ENCODE results near the gene CCDC87.

CCDC87 gene

GRCh38 chr11:66626926-66627325 is 34.1 kb upstream of the CCDC87 start:
- POLR2A ChIA-PET, result no interaction called here

GRCh38 chr11:66626382-66626781 is 33.5 kb upstream of the CCDC87 start:
- ChIA-PET CTCF (interaction anchor here (0.7 to 7.2 kb wide), 3 partner anchors 12 to 47 kb away, joined by 3 to 52 read pairs (median 3); partner anchors contain the start of genes CCDC87 and RBM4), POLR2A (interaction anchor here (0.6 kb wide), 1 partner anchor 295 kb away, joined by 3 read pairs; no protein-coding TSS in a partner anchor)
- WGBS (ENCODE audit: insufficient coverage), result 97% methylated on average over 22 of the region's 25 CpGs
- H3K27ac ChIP-seq (ENCODE audit: insufficient read depth in 1 of 2, low read depth in 1 of 2, low read length in 2 of 2, poor library complexity in 1 of 2, severe bottlenecking in 2 of 2), result no peak overlapping the region
- peaks cover 0 to 11% (median 6%) of the 10 kb centered on the region in 4 experiments for H3K4me1 ChIP-seq (ENCODE audit: control extremely low read depth in 1 of 4, control insufficient read depth in 4 of 4, insufficient read depth in 4 of 4, low read length in 3 of 4)
- no peaks in the 10 kb centered on the region for H3K27me3 ChIP-seq (replicated peaks in 2 of 5; ENCODE audit: control insufficient read depth in 4 of 5, insufficient read depth in 5 of 5, low read length in 4 of 5)
- no peak overlapping the region for H3K4me3 ChIP-seq (ENCODE audit: control insufficient read depth in 1 of 7, extremely low read depth in 1 of 7, insufficient read depth in 4 of 7, low read depth in 2 of 7, low read length in 6 of 7)
- H3K9me3 ChIP-seq (ENCODE audit: control extremely low read depth in 1 of 5, control insufficient read depth in 4 of 5, insufficient read depth in 2 of 5, low read depth in 1 of 5, low read length in 4 of 5), result no peaks in the 10 kb centered on the region
- H3K36me3 ChIP-seq (ENCODE audit: control insufficient read depth in 4 of 4, insufficient read depth in 4 of 4, low read length in 3 of 4), result peaks cover 24 to 92% (median 74%) of the 10 kb centered on the region in 4 experiments
- DNase-seq, result no peak

More at GRCh38 chr11:66626926-66627325, 34.1 kb upstream of the CCDC87 start:
- 98% methylated on average over 7 of the region's 7 CpGs for WGBS (ENCODE audit: insufficient coverage)
- Histone ChIP-seq H3K27ac (ENCODE audit: insufficient read depth in 1 of 2, low read depth in 1 of 2, low read length in 2 of 2, poor library complexity in 1 of 2, severe bottlenecking in 2 of 2) (no peak overlapping the region), H3K9me3 (ENCODE audit: control extremely low read depth in 1 of 5, control insufficient read depth in 4 of 5, insufficient read depth in 2 of 5, low read depth in 1 of 5, low read length in 4 of 5) (no peaks in the 10 kb centered on the region), H3K27me3 (replicated peaks in 2 of 5; ENCODE audit: control insufficient read depth in 4 of 5, insufficient read depth in 5 of 5, low read length in 4 of 5) (no peaks in the 10 kb centered on the region), H3K36me3 (ENCODE audit: control insufficient read depth in 4 of 4, insufficient read depth in 4 of 4, low read length in 3 of 4) (peaks cover 24 to 90% (median 72%) of the 10 kb centered on the region in 4 experiments), H3K4me1 (ENCODE audit: control extremely low read depth in 1 of 4, control insufficient read depth in 4 of 4, insufficient read depth in 4 of 4, low read length in 3 of 4) (peaks cover 0 to 11% (median 6%) of the 10 kb centered on the region in 4 experiments), H3K4me3 (ENCODE audit: control insufficient read depth in 1 of 7, extremely low read depth in 1 of 7, insufficient read depth in 4 of 7, low read depth in 2 of 7, low read length in 6 of 7) (no peak overlapping the region)
- DNase-seq, result no peak
- CTCF ChIA-PET, result interaction anchor here (0.7 to 7.2 kb wide), 4 partner anchors 11 to 49 kb away, joined by 3 to 52 read pairs (median 3); partner anchors contain the start of genes CCDC87 and RBM4

GRCh38 chr11:66625752-66626149 is 32.9 kb upstream of the CCDC87 start:
- Histone ChIP-seq H3K4me3 (ENCODE audit: control insufficient read depth in 1 of 7, extremely low read depth in 1 of 7, insufficient read depth in 4 of 7, low read depth in 2 of 7, low read length in 6 of 7) (no peak overlapping the region), H3K36me3 (ENCODE audit: control insufficient read depth in 4 of 4, insufficient read depth in 4 of 4, low read length in 3 of 4) (peaks cover 24 to 97% (median 77%) of the 10 kb centered on the region in 4 experiments), H3K9me3 (ENCODE audit: control extremely low read depth in 1 of 5, control insufficient read depth in 4 of 5, insufficient read depth in 2 of 5, low read depth in 1 of 5, low read length in 4 of 5) (no peaks in the 10 kb centered on the region), H3K27ac (ENCODE audit: insufficient read depth in 1 of 2, low read depth in 1 of 2, low read length in 2 of 2, poor library complexity in 1 of 2, severe bottlenecking in 2 of 2) (no peak overlapping the region), H3K4me1 (ENCODE audit: control extremely low read depth in 1 of 4, control insufficient read depth in 4 of 4, insufficient read depth in 4 of 4, low read length in 3 of 4) (peaks cover 0 to 15% (median 8%) of the 10 kb centered on the region in 4 experiments), H3K27me3 (replicated peaks in 2 of 5; ENCODE audit: control insufficient read depth in 4 of 5, insufficient read depth in 5 of 5, low read length in 4 of 5) (no peaks in the 10 kb centered on the region)
- ChIA-PET POLR2A (interaction anchor here (0.6 to 1.6 kb wide), 2 partner anchors 12 to 295 kb away, joined by 3 to 6 read pairs; partner anchors contain the start of gene RBM4), CTCF (interaction anchor here (1.5 to 7.2 kb wide), 2 partner anchors 12 to 46 kb away, joined by 3 to 52 read pairs; partner anchors contain the start of gene RBM4)
- DNase-seq, result no peak
- WGBS (ENCODE audit: insufficient coverage), result 100% methylated on average over 1 of the region's 9 CpGs

- no peaks in the 10 kb centered on the region for H3K27me3 ChIP-seq (replicated peaks in 2 of 5; ENCODE audit: control insufficient read depth in 4 of 5, insufficient read depth in 5 of 5, low read length in 4 of 5)
- DNase-seq, result no peak
- no peaks in the 10 kb centered on the region for H3K9me3 ChIP-seq (ENCODE audit: control extremely low read depth in 1 of 5, control insufficient read depth in 4 of 5, insufficient read depth in 2 of 5, low read depth in 1 of 5, low read length in 4 of 5)
- no peak overlapping the region for H3K27ac ChIP-seq (ENCODE audit: insufficient read depth in 1 of 2, low read depth in 1 of 2, low read length in 2 of 2, poor library complexity in 1 of 2, severe bottlenecking in 2 of 2)
- H3K4me1 ChIP-seq (ENCODE audit: control extremely low read depth in 1 of 4, control insufficient read depth in 4 of 4, insufficient read depth in 4 of 4, low read length in 3 of 4), result peaks cover 0 to 15% (median 8%) of the 10 kb centered on the region in 4 experiments
- 99% methylated on average over 24 of the region's 26 CpGs for WGBS (ENCODE audit: insufficient coverage)
- no peak overlapping the region for H3K4me3 ChIP-seq (ENCODE audit: control insufficient read depth in 1 of 7, extremely low read depth in 1 of 7, insufficient read depth in 4 of 7, low read depth in 2 of 7, low read length in 6 of 7)
- CTCF ChIA-PET, result interaction anchor here (0.7 to 7.2 kb wide), 6 partner anchors 8 to 53 kb away, joined by 3 to 52 read pairs (median 6); partner anchors contain the start of genes CCDC87, CCS, RBM4 and RBM4B
- H3K36me3 ChIP-seq (ENCODE audit: control insufficient read depth in 4 of 4, insufficient read depth in 4 of 4, low read length in 3 of 4), result peaks cover 20 to 94% (median 76%) of the 10 kb centered on the region in 4 experiments
- POLR2A ChIA-PET, result interaction anchor here (1.6 kb wide), 1 partner anchor 13 kb away, joined by 6 read pairs; the partner anchor contains the start of gene RBM4
These were observed 32.3 kb upstream of the CCDC87 start for GRCh38 chr11:66625041-66625751.

GRCh38 chr11:66624450-66624849 is 31.6 kb upstream of the CCDC87 start:
- no peaks in the 10 kb centered on the region for H3K9me3 ChIP-seq (ENCODE audit: control extremely low read depth in 1 of 5, control insufficient read depth in 4 of 5, insufficient read depth in 2 of 5, low read depth in 1 of 5, low read length in 4 of 5)
- peaks cover 20 to 91% (median 72%) of the 10 kb centered on the region in 4 experiments for H3K36me3 ChIP-seq (ENCODE audit: control insufficient read depth in 4 of 4, insufficient read depth in 4 of 4, low read length in 3 of 4)
- no peaks in the 10 kb centered on the region for H3K27me3 ChIP-seq (replicated peaks in 2 of 5; ENCODE audit: control insufficient read depth in 4 of 5, insufficient read depth in 5 of 5, low read length in 4 of 5)
- CTCF ChIA-PET, result interaction anchor here (0.7 to 7.2 kb wide), 6 partner anchors 9 to 54 kb away, joined by 3 to 52 read pairs (median 6); partner anchors contain the start of genes CCDC87, CCS, RBM4 and RBM4B
- POLR2A ChIA-PET, result interaction anchor here (1.6 kb wide), 1 partner anchor 14 kb away, joined by 6 read pairs; the partner anchor contains the start of gene RBM4
- H3K4me3 ChIP-seq (ENCODE audit: control insufficient read depth in 1 of 7, extremely low read depth in 1 of 7, insufficient read depth in 4 of 7, low read depth in 2 of 7, low read length in 6 of 7), result no peak overlapping the region
- peaks cover 5 to 20% (median 12%) of the 10 kb centered on the region in 4 experiments for H3K4me1 ChIP-seq (ENCODE audit: control extremely low read depth in 1 of 4, control insufficient read depth in 4 of 4, insufficient read depth in 4 of 4, low read length in 3 of 4)
- no peak for DNase-seq
- WGBS (ENCODE audit: insufficient coverage), result 99% methylated on average over 16 of the region's 16 CpGs
- H3K27ac ChIP-seq (ENCODE audit: insufficient read depth in 1 of 2, low read depth in 1 of 2, low read length in 2 of 2, poor library complexity in 1 of 2, severe bottlenecking in 2 of 2), result no peak overlapping the region

- ChIA-PET POLR2A (interaction anchor here (0.7 to 1.0 kb wide), 2 partner anchors 11 to 73 kb away, joined by 3 to 7 read pairs; partner anchors contain the start of gene ZDHHC24), CTCF (interaction anchor here (0.6 to 3.5 kb wide), 10 partner anchors 9 to 49 kb away, joined by 3 to 15 read pairs (median 3); partner anchors contain the start of genes CCDC87, CCS and RBM4)
- DNase-seq, result peak; percentile 76 to 94 (median 92)
- 81% methylated on average over 3 of the region's 4 CpGs for WGBS (ENCODE audit: insufficient coverage)
- Histone ChIP-seq H3K4me3 (ENCODE audit: control insufficient read depth in 1 of 7, extremely low read depth in 1 of 7, insufficient read depth in 4 of 7, low read depth in 2 of 7, low read length in 6 of 7) (peak overlapping the region in 6 of 7 experiments; percentile 90 to 100 (median 96)), H3K4me1 (ENCODE audit: control extremely low read depth in 1 of 4, control insufficient read depth in 4 of 4, insufficient read depth in 4 of 4, low read length in 3 of 4) (peaks cover 21 to 44% (median 33%) of the 10 kb centered on the region in 4 experiments), H3K27ac (ENCODE audit: insufficient read depth in 1 of 2, low read depth in 1 of 2, low read length in 2 of 2, poor library complexity in 1 of 2, severe bottlenecking in 2 of 2) (peak overlapping the region; percentile 93 to 97), H3K36me3 (ENCODE audit: control insufficient read depth in 4 of 4, insufficient read depth in 4 of 4, low read length in 3 of 4) (peaks cover 0 to 59% (median 32%) of the 10 kb centered on the region in 4 experiments), H3K27me3 (replicated peaks in 2 of 5; ENCODE audit: control insufficient read depth in 4 of 5, insufficient read depth in 5 of 5, low read length in 4 of 5) (no peaks in the 10 kb centered on the region), H3K9me3 (ENCODE audit: control extremely low read depth in 1 of 5, control insufficient read depth in 4 of 5, insufficient read depth in 2 of 5, low read depth in 1 of 5, low read length in 4 of 5) (no peaks in the 10 kb centered on the region)
These were observed 26.3 kb upstream of the CCDC87 start for GRCh38 chr11:66619080-66619554.

Measured in common myeloid progenitor, CD34-positive (primary cell).